ENCODE results near the gene FAM114A2.

The FAM114A2 gene

GRCh38 chr5:153987301-153987700, 51.4 kb downstream of the FAM114A2 start:
- no peak for FAIRE-seq

DNA sequence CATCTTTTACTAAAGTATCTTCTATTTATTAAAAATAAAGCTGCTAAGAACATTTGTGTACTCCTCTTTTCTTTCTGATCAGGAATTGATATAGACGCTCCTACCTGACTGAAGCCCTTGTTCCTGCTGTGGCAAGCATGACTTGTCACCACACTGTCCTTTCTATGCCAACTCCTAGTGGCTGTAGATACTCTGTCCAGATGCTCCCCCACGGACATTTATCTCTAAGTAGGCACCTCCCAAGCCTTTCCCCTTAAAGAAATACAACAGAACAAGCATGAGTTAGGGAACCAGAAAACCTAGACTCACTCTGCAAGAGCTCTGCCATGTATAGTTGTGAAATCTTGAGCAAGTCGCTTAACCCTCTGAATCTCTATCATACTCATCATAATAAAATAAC, 53.2 kb downstream of the FAM114A2 start:
- FAIRE-seq, result no peak

More at GRCh38 chr5:153987301-153987700, 51.4 kb downstream of the FAM114A2 start:
- no peak for DNase-seq (ENCODE audit: low spot score)

DNA sequence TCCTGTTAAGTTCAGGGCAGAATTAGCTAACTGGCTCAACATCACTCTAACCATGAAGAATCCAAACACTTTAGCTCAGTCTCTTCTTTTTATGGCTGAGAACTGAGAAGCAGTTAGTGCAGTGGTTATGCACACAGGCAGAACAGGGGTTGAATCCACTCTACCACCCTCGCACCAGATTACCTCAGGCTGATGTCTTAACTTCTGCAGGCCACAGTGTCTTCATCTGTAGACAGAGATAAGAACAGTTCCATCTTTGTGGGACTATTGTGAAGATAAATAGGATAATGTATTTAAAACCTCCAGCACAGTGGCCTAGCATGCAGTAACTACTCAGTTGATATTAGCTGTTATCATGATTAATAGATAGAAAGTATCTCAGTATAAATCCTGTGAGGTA, 54.8 kb downstream of the FAM114A2 start:
- FAIRE-seq, result no peak

More for the DNA sequence above, 53.2 kb downstream of the FAM114A2 start:
- no peak for DNase-seq (ENCODE audit: low spot score)

DNA sequence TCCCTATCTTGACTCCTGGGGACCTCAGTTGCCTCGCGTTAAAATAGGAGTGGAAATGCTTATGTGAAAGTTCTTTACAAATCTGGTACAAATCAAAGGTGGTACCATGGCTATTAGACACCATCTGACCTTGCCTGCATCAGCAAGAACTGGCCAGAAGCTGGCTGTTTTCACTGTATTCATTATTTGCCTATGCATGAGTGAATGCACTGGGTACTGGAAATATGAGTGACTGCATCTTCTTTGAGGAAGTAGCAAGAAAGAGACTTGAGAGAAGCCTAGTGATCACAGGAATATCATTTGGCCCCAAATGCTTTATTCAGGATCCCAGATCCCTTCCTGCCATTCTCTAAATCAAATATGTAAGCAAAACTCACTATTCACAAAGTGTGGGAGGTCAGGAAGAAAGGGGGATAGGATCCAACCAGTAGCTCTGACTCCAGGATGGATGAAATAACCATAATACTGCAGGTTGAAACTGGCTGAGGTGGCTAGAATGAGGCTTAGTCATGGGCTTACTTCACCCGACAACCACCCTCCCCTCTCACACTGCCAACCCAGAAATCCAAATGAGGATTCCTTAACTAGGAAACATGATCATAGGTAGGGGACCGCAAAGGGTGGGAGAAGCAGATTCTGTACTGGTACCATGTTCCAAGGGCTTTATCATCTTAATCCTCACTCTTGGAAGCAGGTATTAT, 56.7 kb downstream of the FAM114A2 start:
- FAIRE-seq (no peak), DNase-seq (ENCODE audit: low spot score) (no peak)

More for the DNA sequence above, 54.8 kb downstream of the FAM114A2 start:
- no peak for DNase-seq (ENCODE audit: low spot score)

- DNase-seq (ENCODE audit: low spot score) (no peak), FAIRE-seq (no peak)
Observed at GRCh38 chr5:153979028-153979783, 59.5 kb downstream of the FAM114A2 start.

GRCh38 chr5:153974813-153975163, 63.9 kb downstream of the FAM114A2 start:
- no peak for FAIRE-seq
- DNase-seq (ENCODE audit: low spot score), result no peak

DNA sequence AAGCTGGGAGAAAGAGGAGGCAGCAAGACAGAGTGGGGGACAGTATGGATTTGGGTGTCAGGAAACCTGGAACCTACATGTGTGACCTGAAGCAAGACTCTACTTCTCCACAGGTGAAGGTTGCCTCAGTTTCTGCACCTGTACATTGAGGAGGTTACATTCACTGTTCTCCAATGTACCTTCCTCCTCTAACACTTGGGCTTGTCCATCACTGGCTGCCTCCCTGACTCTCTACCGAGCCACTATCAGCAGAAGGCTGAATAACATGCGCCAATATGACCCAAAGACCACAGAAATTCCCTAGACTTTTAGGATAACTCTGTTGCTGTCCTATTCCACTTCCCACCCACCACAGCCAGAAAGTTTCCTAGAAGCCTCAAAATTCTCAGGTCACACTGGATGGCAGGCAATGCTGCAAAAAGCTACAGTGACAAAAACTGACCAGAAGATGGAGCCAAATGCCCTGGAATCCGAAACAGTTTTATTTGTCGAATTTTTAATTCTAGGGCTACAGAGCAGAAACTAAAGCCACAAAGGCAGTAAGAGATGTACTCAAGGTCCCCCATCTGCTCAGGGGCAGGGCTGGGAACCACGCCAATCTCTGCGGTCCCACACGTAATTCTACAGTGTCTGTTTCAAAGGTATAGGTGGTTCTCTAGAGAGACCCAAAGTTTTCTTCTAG, 64.4 kb downstream of the FAM114A2 start:
- peak; percentile 65 for DNase-seq (ENCODE audit: low spot score)
- FAIRE-seq, result no peak

DNA sequence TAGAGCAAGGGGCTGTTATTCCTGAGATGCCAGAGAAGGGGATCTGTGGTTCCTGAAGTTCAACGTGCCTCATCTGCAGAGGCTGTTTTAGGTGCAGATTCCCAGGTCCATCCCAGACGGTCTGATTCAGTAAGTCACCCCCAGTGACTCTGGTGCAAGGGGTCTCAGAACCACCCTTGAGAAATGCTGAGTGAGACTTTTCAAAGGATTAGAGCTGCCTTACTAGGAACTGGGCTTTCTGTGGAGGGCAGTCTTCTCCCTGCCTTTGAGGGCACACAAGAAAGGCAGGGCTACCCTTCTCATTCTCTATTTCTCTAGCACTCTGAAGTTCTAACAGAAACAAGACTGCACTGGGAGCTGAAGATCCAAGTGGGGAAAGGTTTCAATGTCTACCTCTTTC, 66.5 kb downstream of the FAM114A2 start:
- no peak for DNase-seq (ENCODE audit: low spot score)
- no peak for FAIRE-seq

DNA sequence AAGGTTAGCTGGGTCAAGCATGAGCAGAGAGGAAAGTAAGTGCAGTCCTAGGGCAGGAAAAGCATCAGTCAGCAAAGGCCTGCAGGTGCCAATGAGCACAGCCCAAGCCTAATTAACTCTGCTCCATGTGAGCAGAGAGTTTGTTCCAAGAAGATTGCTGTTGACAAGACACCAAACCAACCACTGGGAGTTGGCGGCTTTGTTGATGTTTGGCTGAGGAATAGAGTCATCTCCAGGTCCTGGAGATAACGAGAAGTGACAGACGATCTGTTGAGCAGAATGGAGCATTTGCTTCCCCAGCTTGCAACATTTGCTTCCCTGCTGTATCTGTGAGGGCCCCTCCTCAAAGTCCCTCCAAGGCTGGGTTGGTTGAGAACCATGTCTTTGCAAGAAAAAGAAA, 68.2 kb downstream of the FAM114A2 start:
- FAIRE-seq, result no peak
- no peak for DNase-seq (ENCODE audit: low spot score)

DNA sequence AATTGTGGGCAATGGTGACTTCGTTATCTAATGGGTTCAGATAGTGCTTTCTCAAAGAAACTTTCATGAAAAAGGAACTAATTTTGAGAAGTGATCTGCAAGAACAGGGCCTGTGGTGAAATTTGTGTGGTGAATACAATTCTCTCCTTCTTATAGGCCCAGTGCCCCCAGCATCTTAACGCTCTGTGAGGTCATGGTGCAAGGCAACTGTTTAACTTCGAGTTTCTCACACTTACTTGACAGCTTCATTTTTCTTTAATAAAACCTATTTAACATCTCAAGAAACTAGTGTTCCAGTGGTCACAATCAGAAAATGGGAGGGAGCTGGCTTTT, 69.2 kb downstream of the FAM114A2 start:
- FAIRE-seq (no peak), DNase-seq (ENCODE audit: low spot score) (no peak)

- FAIRE-seq (no peak), DNase-seq (ENCODE audit: low spot score) (no peak)
Observed at GRCh38 chr5:153968761-153969562, 69.7 kb downstream of the FAM114A2 start.

GRCh38 chr5:153964880-153965645, 73.6 kb downstream of the FAM114A2 start:
- FAIRE-seq (peak; percentile 72), DNase-seq (ENCODE audit: low spot score) (peak; percentile 77)

GRCh38 chr5:153964191-153964879, 74.4 kb downstream of the FAM114A2 start:
- DNase-seq (ENCODE audit: low spot score) (no peak), FAIRE-seq (no peak)

- FAIRE-seq (no peak), DNase-seq (ENCODE audit: low spot score) (peak; percentile 33)
Observed at GRCh38 chr5:153960269-153961215, 78.2 kb downstream of the FAM114A2 start.

GRCh38 chr5:153959134-153959957, 79.4 kb downstream of the FAM114A2 start:
- peak; percentile 55 for DNase-seq (ENCODE audit: low spot score)
- no peak for FAIRE-seq

DNA sequence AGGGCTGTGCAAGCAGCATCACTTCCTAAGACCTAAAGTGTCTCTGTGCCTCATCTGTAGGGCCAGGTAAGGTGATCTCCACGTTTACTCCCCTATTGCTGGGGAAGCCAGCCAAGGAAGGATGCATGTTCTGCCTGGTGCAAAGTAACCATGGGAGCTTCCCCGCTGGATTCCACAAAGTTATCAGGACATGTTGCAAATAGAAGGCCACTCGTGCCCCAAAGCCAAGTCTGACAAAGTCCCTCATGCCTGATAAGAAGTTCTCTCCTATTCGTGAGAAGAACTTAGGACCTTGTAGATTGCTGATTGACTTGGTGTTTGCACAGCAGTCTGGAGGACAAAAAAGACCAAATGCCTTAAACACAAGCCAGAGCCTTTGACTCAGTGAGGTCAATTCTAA, 81.5 kb downstream of the FAM114A2 start:
- no peak for DNase-seq (ENCODE audit: low spot score)
- no peak for FAIRE-seq

DNA sequence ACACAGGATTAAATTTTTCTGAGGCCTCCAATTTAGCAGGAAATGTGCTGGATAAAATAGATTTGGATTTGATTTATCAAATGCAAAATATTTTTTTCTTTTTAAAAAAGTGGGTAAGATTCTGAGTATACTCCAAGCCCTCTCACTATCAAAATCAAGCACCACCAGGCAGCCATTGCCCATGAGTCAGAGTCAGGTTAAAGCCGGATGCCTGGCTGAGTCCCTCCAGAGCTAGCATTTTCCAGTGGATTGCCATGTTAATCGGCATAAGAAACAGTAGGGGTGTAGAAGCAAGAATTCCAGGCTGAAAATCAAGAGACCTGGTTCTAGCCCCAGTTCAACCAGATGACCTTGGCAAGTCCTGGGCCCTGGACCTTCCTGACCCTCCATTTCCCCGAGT, 85.3 kb downstream of the FAM114A2 start:
- DNase-seq (ENCODE audit: low spot score) (no peak), FAIRE-seq (no peak)

DNA sequence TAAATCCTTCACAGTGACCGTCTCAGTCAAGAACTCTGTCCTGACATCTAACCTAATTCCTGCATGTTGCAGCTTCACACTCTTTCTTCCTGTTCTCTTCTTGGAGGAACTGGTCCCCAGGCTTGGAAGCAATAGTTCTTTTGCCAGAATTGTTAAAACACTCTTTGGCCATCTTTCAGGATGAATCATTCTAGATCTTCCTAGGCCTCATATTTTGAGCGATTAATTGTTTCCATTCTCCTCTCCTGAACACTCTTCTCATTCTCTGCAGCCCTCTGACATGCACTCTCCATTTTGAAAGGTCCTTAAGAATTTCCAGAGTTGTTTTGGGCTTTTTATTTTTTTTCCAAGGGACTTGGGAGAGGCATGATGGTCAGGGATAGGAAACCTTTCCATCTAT, 85.8 kb downstream of the FAM114A2 start:
- DNase-seq (ENCODE audit: low spot score) (no peak), FAIRE-seq (no peak)
